Brain microvascular endothelial cell (primary cell): ENCODE data around the gene PIAS3.

Experiments
- DNase-seq: peaks from one replicate; pipeline ENCODE4 v3.0.0-alpha.2; 2020
- H3K27ac ChIP-seq: fragments of 250-450 bp; sonication (Bioruptor Pico); 2 replicates; pipeline ENCODE4 v1.5.1; 2020; ENCODE audit warnings: mild to moderate bottlenecking, moderate library complexity
- H3K27me3 ChIP-seq: fragments of 250-450 bp; sonication (Bioruptor Pico); replicated peaks from 2 replicates; pipeline ENCODE4 v1.5.1; 2020; ENCODE audit warnings: mild to moderate bottlenecking
- H3K36me3 ChIP-seq: fragments of 250-450 bp; sonication (Bioruptor Pico); replicated peaks from 2 replicates; pipeline ENCODE4 v1.5.1; 2020; ENCODE audit warnings: mild to moderate bottlenecking
- H3K4me3 ChIP-seq: 2 replicates; pipeline ENCODE4 v1.5.1; 2011; ENCODE audit warnings: low read depth, mild to moderate bottlenecking, control low read depth, low read length, moderate library complexity
- in situ Hi-C: cut with HindIII; loops from 2 replicates; pipeline ENCODE4 v1.10.0; 2017; ENCODE audit warnings: low sequenced_read_pairs, low pct_ligation_motif_present
- TF ChIP-seq, protein P1 (sequence below): IDR thresholded peaks from 2 replicates; pipeline ENCODE4 v1.5.1; 2011; ENCODE audit warnings: low read depth, mild to moderate bottlenecking, moderate library complexity, low read length, control low read depth, inconsistent platforms; ENCODE audit errors: missing control alignments

Gene PIAS3

DNA sequence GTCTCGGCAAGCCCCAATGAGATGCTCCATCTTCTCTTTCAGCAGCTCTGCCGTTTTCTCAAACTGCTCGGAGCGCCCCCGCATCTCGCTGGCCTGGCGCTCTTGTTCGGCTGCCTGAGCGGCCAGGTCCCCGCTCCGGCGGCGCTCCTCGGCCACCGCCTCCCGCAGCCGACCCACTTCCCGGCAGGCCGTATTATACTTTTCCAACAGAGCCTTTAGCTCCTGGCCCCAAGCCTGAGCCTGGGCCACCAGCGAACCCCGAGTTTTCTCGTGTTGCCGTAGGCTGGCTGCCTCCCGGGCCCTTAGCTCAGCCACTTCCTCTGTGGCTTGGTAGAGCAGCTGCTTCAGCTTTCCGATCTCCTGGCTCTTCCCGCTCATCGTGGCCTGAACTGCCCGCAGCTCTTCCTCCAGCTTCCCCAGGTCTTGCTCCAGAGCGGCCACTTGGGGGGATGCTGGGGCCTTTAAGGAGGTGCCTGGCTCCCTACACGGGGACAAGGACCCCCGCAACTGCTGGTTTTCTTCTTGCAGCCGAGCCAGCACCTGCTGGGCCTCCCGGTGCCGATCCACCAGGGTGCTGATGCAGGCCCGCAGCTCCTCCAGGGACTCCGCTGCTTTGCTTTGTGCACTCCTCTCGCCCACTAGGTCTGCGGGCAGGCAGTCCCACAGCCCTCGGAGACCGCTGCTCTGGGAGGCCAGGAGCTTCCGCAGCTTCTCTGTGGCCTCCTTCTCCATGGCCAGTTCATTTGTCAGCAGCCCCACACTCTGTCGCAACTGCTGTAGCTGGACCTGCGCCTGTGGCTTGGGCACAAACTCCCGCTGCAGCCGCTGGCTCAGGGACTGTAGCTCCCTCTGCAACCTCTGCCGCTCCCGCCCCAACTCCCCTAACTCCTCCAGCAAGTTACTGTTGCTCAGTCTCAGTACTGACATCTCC is 13.4 kb upstream of the PIAS3 start:
- Histone ChIP-seq H3K27me3 (no peaks in the 10 kb centered on the region), H3K27ac (no peak overlapping the region), H3K4me3 (peak overlapping the region; percentile 49), H3K36me3 (no peaks in the 10 kb centered on the region)
- TF ChIP-seq, protein P1, sequence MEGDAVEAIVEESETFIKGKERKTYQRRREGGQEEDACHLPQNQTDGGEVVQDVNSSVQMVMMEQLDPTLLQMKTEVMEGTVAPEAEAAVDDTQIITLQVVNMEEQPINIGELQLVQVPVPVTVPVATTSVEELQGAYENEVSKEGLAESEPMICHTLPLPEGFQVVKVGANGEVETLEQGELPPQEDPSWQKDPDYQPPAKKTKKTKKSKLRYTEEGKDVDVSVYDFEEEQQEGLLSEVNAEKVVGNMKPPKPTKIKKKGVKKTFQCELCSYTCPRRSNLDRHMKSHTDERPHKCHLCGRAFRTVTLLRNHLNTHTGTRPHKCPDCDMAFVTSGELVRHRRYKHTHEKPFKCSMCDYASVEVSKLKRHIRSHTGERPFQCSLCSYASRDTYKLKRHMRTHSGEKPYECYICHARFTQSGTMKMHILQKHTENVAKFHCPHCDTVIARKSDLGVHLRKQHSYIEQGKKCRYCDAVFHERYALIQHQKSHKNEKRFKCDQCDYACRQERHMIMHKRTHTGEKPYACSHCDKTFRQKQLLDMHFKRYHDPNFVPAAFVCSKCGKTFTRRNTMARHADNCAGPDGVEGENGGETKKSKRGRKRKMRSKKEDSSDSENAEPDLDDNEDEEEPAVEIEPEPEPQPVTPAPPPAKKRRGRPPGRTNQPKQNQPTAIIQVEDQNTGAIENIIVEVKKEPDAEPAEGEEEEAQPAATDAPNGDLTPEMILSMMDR, result peak; percentile 4
- DNase-seq, result no peak
- in situ Hi-C loops, result no loop called here

DNA sequence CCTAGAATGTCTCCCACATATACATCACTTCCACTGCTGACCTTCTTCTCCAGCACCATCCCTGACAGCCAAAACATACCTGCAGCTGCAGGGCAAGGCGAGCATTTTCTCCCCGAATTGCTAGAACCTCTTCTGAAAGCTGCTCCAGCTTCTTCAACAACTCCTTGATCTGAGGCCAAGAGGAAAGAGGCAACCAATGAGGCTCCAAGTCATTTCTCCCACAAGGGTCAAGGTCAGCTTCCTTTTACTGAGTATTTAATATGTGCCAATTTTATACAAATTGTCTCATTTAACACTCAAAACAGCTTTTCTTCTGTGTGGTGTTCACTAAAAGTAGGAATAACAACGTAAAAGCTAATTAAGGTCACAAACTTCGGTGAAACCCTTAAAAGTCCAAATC is 9.4 kb upstream of the PIAS3 start:
- Histone ChIP-seq H3K4me3 (no peak overlapping the region), H3K27me3 (no peaks in the 10 kb centered on the region), H3K27ac (no peak overlapping the region), H3K36me3 (no peaks in the 10 kb centered on the region)
- DNase-seq, result no peak
- TF ChIP-seq, protein P1, result no peak
- in situ Hi-C loops, result no loop called here

DNA sequence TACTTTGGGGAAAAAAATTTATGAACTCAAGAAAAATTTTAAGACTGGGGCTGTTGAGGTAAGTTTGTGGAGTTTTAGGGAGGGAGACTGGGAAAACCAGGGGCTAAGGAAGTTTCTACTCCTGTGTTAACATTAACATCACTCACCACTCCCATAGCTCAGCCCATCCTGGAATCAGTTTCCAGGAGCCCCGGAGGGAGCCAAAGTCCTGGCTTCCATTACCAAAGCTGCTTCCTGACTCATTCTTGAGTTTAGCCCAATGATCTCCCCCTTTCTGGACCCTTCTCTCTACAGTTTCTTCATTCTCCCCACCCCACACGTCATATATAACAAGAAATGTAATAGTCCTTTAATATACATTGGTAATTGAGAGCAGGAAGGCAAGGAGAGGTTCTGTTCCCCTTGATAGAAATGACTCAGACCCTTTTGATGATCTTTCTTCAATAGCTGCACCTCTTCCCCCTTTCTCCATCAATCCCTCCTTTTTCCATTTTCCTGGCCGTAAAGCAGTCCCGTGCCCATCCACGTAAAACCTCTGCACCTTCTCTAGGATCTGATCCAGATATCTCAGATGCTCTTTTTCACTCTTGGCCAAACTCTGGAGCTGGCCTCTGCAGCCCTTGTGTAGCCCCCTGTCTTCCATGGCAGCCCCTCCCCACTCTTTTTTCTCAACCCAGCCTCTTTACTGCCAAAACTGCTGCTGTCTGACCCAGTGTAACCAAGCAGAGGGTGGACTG is 4.6 kb upstream of the PIAS3 start:
- no peak overlapping the region for H3K27ac ChIP-seq
- DNase-seq, result no peak
- H3K36me3 ChIP-seq, result no peaks in the 10 kb centered on the region
- no peaks in the 10 kb centered on the region for H3K27me3 ChIP-seq
- no peak overlapping the region for H3K4me3 ChIP-seq
- TF ChIP-seq, protein P1, result no peak
- in situ Hi-C loops, result no loop called here

DNA sequence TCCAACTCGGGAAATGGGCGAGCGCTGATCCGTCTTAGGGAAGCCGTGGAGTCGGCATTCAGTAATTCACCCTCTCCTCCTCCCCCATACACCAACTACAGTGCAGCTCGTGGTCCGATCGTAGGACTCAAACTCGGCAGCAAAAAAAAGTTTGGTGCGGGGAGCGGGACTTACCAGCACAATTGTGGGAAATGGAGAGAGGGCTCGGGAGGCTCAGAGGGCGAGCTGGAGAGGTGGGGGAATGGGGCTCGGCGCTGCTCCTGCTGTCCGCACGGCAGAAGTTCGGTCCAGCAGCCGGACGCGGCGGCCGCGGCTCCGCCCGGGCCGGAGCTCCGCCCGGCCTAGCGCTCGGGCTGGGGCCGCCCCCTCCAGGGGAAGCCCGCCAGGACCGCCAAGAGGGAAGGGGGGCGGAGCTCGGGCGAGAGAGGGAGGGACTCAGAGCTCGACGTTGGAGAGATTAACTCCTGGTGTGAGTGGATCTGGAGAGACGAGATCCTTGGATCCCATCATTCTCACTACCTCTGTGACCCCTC is 676 bp upstream of the PIAS3 start:
- in situ Hi-C loops, result no loop called here
- peak overlapping the region; percentile 55 for H3K27ac ChIP-seq
- TF ChIP-seq, protein P1, result no peak
- H3K36me3 ChIP-seq, result peaks cover 21% of the 10 kb centered on the region
- DNase-seq, result peak; percentile 75
- H3K27me3 ChIP-seq, result no peaks in the 10 kb centered on the region
- H3K4me3 ChIP-seq, result peak overlapping the region; percentile 91

DNA sequence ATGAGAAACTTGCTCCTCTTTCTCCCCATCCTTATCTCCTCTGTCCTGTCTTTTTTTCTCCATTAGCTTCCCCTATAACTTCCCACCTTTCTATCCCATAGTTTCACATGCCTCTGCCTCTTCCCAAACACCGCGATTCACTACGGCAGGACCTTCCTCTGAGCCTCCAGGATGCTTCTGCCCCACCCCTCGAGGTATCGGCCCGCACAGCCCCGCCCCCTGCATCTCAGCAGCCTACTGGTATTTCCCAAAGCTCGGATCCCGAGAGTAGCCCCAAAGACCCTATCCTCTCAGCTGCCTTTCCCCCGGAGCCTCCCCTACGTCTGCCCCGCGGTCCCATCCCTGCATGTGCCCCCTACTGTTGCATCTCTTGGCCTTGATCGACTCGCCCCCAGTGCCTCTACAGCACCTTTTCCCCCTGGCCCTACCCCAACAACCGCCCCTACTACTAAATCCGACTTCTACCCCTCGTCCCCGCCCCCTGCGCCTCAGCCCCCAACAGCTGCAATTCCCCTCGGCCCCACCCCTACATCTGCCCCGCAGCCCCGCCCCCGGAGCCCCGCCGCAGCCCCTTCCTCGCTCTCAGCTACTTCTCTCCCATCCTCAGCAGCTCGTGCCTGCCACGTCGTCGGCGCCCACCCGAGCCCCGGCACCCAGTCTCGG is 512 bp downstream of the PIAS3 start:
- Histone ChIP-seq H3K27me3 (no peaks in the 10 kb centered on the region), H3K36me3 (peaks cover 33% of the 10 kb centered on the region), H3K27ac (peak overlapping the region; percentile 33), H3K4me3 (peak overlapping the region; percentile 91)
- in situ Hi-C loops, result no loop called here
- TF ChIP-seq, protein P1, result peak; percentile 11
- no peak for DNase-seq
